ENCODE measurements around the gene NUDT22. TPM values are rescaled to one million over a fixed set of nuclear protein-coding genes. Genes with fewer than 3 reads are reported as not detected.

NUDT22 gene
- total RNA-seq, 3 donors from 2014 or later: 34.2 to 58.0 (median 36.7) TPM

GRCh38 chr11:64180891-64181290 is 45.2 kb upstream of the NUDT22 start:
- TF ChIP-seq POLR2AphosphoS5 (IDR thresholded peaks at IDR 0.05) (no peak), CTCF (IDR thresholded peaks at IDR 0.05) (no peak), POLR2A (IDR thresholded peaks at IDR 0.05) (no peak)
- intact Hi-C loops (cut with DNase I; ENCODE audit: low total_unique reads): no loop called here
- no peaks in the 10 kb centered on the region for H3K4me1 ChIP-seq
- H3K4me3 ChIP-seq: no peak overlapping the region
- DNase-seq (ENCODE audit: low spot score in 2 of 2): no peak
- H3K27ac ChIP-seq: peak overlapping the region; percentile 23 to 62
- no peaks in the 10 kb centered on the region for H3K36me3 ChIP-seq
- no peaks in the 10 kb centered on the region for H3K27me3 ChIP-seq
- no peaks in the 10 kb centered on the region for H3K9me3 ChIP-seq

- DNase-seq (ENCODE audit: low spot score in 2 of 2): peak; percentile 75 to 87
- intact Hi-C loops (cut with DNase I; ENCODE audit: low total_unique reads): no loop called here
- peak overlapping the region; percentile 54 to 62 for H3K27ac ChIP-seq
- H3K9me3 ChIP-seq: no peaks in the 10 kb centered on the region
- no peaks in the 10 kb centered on the region for H3K27me3 ChIP-seq
- TF ChIP-seq CTCF (IDR thresholded peaks at IDR 0.05) (no peak), POLR2A (IDR thresholded peaks at IDR 0.05) (peak; percentile 17), POLR2AphosphoS5 (IDR thresholded peaks at IDR 0.05) (peak; percentile 47 to 68 (median 67))
- no peaks in the 10 kb centered on the region for H3K36me3 ChIP-seq
- no peaks in the 10 kb centered on the region for H3K4me1 ChIP-seq
- peak overlapping the region in 1 of 3 donors; percentile 23 for H3K4me3 ChIP-seq
Measured at GRCh38 chr11:64181506-64182411, 44.3 kb upstream of the NUDT22 start.

GRCh38 chr11:64183890-64184289 is 42.2 kb upstream of the NUDT22 start:
- TF ChIP-seq POLR2AphosphoS5 (IDR thresholded peaks at IDR 0.05) (no peak), POLR2A (IDR thresholded peaks at IDR 0.05) (no peak), CTCF (IDR thresholded peaks at IDR 0.05) (no peak)

GRCh38 chr11:64185175-64185692 is 40.8 kb upstream of the NUDT22 start:
- intact Hi-C loops (cut with DNase I; ENCODE audit: low total_unique reads): no loop called here

More at GRCh38 chr11:64183890-64184289, 42.2 kb upstream of the NUDT22 start:
- Histone ChIP-seq H3K4me3 (no peak overlapping the region), H3K27me3 (no peaks in the 10 kb centered on the region), H3K4me1 (no peaks in the 10 kb centered on the region), H3K36me3 (no peaks in the 10 kb centered on the region), H3K9me3 (no peaks in the 10 kb centered on the region), H3K27ac (peak overlapping the region in 1 of 2 donors; percentile 1)
- intact Hi-C loops (cut with DNase I; ENCODE audit: low total_unique reads): no loop called here
- no peak for DNase-seq (ENCODE audit: low spot score in 2 of 2)

More at GRCh38 chr11:64185175-64185692, 40.8 kb upstream of the NUDT22 start:
- Histone ChIP-seq H3K27ac (peak overlapping the region; percentile 79 to 93), H3K9me3 (no peaks in the 10 kb centered on the region), H3K36me3 (no peaks in the 10 kb centered on the region), H3K4me3 (peak overlapping the region in 2 of 3 donors; percentile 61 to 77), H3K27me3 (no peaks in the 10 kb centered on the region), H3K4me1 (no peaks in the 10 kb centered on the region)
- peak in 1 of 3 donors; percentile 36 for TF ChIP-seq CTCF (IDR thresholded peaks at IDR 0.05)
- TF ChIP-seq POLR2AphosphoS5 (IDR thresholded peaks at IDR 0.05): peak; percentile 70 to 92 (median 82)
- TF ChIP-seq POLR2A (IDR thresholded peaks at IDR 0.05): peak; percentile 92
- peak; percentile 71 to 81 for DNase-seq (ENCODE audit: low spot score in 2 of 2)
